ENCODE data around the gene CCNB3. TPM values are rescaled to one million over a fixed set of nuclear protein-coding genes. Genes with fewer than 3 reads are reported as not detected.

CCNB3 gene, protein sequence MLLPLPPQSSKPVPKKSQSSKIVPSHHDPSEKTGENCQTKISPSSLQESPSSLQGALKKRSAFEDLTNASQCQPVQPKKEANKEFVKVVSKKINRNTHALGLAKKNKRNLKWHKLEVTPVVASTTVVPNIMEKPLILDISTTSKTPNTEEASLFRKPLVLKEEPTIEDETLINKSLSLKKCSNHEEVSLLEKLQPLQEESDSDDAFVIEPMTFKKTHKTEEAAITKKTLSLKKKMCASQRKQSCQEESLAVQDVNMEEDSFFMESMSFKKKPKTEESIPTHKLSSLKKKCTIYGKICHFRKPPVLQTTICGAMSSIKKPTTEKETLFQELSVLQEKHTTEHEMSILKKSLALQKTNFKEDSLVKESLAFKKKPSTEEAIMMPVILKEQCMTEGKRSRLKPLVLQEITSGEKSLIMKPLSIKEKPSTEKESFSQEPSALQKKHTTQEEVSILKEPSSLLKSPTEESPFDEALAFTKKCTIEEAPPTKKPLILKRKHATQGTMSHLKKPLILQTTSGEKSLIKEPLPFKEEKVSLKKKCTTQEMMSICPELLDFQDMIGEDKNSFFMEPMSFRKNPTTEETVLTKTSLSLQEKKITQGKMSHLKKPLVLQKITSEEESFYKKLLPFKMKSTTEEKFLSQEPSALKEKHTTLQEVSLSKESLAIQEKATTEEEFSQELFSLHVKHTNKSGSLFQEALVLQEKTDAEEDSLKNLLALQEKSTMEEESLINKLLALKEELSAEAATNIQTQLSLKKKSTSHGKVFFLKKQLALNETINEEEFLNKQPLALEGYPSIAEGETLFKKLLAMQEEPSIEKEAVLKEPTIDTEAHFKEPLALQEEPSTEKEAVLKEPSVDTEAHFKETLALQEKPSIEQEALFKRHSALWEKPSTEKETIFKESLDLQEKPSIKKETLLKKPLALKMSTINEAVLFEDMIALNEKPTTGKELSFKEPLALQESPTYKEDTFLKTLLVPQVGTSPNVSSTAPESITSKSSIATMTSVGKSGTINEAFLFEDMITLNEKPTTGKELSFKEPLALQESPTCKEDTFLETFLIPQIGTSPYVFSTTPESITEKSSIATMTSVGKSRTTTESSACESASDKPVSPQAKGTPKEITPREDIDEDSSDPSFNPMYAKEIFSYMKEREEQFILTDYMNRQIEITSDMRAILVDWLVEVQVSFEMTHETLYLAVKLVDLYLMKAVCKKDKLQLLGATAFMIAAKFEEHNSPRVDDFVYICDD (N-terminal part only)
- 0.59 to 1.6 TPM (median 0.89 TPM) in 3 replicates for total RNA-seq
- long read RNA-seq = 0 reads

DNA sequence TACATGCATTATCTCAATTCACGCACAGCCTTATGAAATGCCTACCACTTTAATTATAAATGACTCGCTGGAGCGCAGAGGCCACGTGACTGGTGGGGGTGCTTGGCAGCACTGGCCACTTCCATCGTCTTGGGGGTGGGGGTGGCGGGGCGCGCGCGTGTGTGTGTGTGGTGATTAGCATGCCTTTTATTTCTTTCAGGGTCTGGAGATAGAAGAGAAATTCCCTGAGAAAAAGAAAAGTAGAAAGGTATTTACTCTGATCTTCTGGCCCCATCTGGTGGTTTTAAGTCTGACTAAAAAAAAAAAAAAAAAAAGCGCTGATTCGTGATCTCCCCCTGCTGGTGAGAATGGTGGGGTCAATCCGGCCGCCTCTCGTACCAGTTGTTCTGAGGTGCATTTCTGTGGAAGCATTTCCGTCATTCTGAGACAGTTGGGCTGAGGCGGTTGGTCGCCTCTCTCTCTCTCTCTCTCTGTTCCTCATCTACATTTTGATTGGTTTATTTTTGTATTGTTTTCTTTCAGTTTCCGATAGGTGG, at the start of gene CCNB3:
Gene CCNB3 (plus strand): TSS at position 402 of the 536 bp plus-strand sequence. CDS start 80,399 bp downstream, outside the sequence.
- Mint-ChIP-seq H3K27ac (ENCODE audit: unreplicated experiment) (peak within 1 kb of the TSS; percentile 89), H3K9me3 (ENCODE audit: low read depth) (peaks cover 2% of the 10 kb centered on the region), H3K4me1 (ENCODE audit: low read depth) (peaks cover 7% of the 10 kb centered on the region), H3K4me3 (ENCODE audit: unreplicated experiment) (peak within 1 kb of the TSS; percentile 81), H3K27me3 (ENCODE audit: low read depth) (no peaks in the 10 kb centered on the region), H3K36me3 (ENCODE audit: low read depth) (no peaks in the 10 kb centered on the region)
- DNase-seq (ENCODE audit: low spot score) = no peak
- TF ChIP-seq, protein P1, sequence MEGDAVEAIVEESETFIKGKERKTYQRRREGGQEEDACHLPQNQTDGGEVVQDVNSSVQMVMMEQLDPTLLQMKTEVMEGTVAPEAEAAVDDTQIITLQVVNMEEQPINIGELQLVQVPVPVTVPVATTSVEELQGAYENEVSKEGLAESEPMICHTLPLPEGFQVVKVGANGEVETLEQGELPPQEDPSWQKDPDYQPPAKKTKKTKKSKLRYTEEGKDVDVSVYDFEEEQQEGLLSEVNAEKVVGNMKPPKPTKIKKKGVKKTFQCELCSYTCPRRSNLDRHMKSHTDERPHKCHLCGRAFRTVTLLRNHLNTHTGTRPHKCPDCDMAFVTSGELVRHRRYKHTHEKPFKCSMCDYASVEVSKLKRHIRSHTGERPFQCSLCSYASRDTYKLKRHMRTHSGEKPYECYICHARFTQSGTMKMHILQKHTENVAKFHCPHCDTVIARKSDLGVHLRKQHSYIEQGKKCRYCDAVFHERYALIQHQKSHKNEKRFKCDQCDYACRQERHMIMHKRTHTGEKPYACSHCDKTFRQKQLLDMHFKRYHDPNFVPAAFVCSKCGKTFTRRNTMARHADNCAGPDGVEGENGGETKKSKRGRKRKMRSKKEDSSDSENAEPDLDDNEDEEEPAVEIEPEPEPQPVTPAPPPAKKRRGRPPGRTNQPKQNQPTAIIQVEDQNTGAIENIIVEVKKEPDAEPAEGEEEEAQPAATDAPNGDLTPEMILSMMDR (IDR thresholded peaks at IDR 0.05) = peak; percentile 84

DNA sequence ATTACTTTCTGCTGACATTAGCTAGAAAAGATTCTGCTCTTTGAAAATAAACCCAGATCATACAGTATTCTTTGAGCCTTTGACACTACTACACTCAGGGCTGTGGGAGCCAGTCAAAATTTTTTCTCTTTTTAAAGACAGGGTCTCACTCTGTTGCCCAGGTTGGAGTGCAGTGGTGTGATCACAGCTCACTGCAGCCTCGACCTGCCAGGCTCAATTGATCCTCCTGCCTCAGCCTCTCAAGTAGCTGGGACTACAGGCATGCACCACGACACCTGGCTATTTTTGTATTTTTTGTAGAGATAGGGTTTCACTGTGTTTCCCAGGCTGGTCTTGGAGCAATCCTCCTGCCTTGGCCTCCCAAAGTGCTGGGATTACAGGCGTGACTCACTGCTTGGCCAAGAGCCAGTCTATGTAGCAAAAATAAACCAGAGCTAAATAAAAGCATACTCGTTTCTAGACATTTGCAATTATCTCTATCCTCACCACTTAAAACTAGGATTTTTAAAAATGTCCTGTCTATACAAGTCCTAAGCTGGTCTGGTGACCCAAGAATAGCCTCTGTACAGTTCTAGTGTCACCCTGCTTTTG, 46.9 kb upstream of the CCNB3 start:
- Mint-ChIP-seq H3K27me3 (ENCODE audit: low read depth) (no peaks in the 10 kb centered on the region), H3K4me1 (ENCODE audit: low read depth) (no peaks in the 10 kb centered on the region), H3K36me3 (ENCODE audit: low read depth) (no peaks in the 10 kb centered on the region), H3K4me3 (ENCODE audit: unreplicated experiment) (no peak overlapping the region), H3K27ac (ENCODE audit: unreplicated experiment) (no peak overlapping the region), H3K9me3 (ENCODE audit: low read depth) (peaks cover 29% of the 10 kb centered on the region)
- TF ChIP-seq, protein P1 (IDR thresholded peaks at IDR 0.05) = no peak
- DNase-seq (ENCODE audit: low spot score) = no peak

DNA sequence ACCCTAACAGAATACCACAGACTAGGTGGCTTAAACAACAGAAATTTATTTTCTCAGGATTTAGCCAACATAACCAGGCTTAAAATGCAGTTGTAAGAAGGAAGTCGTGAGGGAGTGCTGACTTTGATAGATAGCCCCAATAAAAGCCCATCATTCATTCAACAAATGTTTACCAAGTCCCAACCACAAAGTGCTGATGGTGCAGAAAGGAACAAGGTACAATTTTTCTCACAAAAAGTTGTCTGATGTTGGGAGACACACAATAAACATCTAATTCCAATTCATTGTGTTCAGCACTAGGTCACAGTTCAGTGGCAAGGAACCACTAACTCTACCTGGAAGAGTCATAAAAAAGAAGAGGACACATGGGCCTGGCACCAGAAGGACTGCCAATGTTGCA, 46.0 kb upstream of the CCNB3 start:
- H3K27ac Mint-ChIP-seq (ENCODE audit: unreplicated experiment) = no peak overlapping the region
- H3K4me1 Mint-ChIP-seq (ENCODE audit: low read depth) = no peaks in the 10 kb centered on the region
- no peaks in the 10 kb centered on the region for H3K27me3 Mint-ChIP-seq (ENCODE audit: low read depth)
- TF ChIP-seq, protein P1 (IDR thresholded peaks at IDR 0.05) = no peak
- no peaks in the 10 kb centered on the region for H3K36me3 Mint-ChIP-seq (ENCODE audit: low read depth)
- peaks cover 28% of the 10 kb centered on the region for H3K9me3 Mint-ChIP-seq (ENCODE audit: low read depth)
- DNase-seq (ENCODE audit: low spot score) = no peak
- H3K4me3 Mint-ChIP-seq (ENCODE audit: unreplicated experiment) = no peak overlapping the region

DNA sequence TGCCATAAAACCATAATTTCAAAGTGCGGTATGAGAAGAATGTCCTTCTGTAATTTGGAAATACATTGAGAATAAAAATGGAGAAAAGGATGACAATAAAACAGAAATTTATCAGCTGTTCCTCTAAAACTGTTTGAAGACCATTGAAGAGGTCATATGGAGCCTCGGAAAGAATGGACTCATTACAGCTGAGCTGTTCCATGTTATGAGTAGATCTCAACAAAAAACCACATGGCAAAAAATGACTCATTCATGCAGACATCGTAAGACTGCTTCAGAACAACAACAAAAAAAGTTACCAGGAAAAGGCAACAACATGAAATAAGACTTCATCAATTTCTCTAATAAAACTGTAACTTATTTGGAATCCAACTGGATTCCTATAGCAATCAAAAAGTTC, 43.4 kb upstream of the CCNB3 start:
- Mint-ChIP-seq H3K4me1 (ENCODE audit: low read depth) (no peaks in the 10 kb centered on the region), H3K27ac (ENCODE audit: unreplicated experiment) (no peak overlapping the region), H3K4me3 (ENCODE audit: unreplicated experiment) (no peak overlapping the region), H3K36me3 (ENCODE audit: low read depth) (no peaks in the 10 kb centered on the region), H3K9me3 (ENCODE audit: low read depth) (peaks cover 12% of the 10 kb centered on the region), H3K27me3 (ENCODE audit: low read depth) (no peaks in the 10 kb centered on the region)
- TF ChIP-seq, protein P1 (IDR thresholded peaks at IDR 0.05) = no peak
- DNase-seq (ENCODE audit: low spot score) = no peak
